ENCODE measurements around the gene BMPR1A. TPM values are rescaled to one million over a fixed set of nuclear protein-coding genes. Genes with fewer than 3 reads are reported as not detected.

Gene BMPR1A
- total RNA-seq, 2 experiments from 2014 or later = 15.9 to 19.5 TPM

- POLR2A ChIA-PET = no interaction called here
- CTCF ChIA-PET = interaction anchor here (0.6 kb wide), 1 partner anchor 153 kb away, joined by 3 read pairs; no protein-coding TSS in a partner anchor
Observed at GRCh38 chr10:86786368-86786767, 29.9 kb downstream of the BMPR1A start.

GRCh38 chr10:86790394-86790793, 34.0 kb downstream of the BMPR1A start:
- ChIA-PET POLR2A (no interaction called here), CTCF (interaction anchor here (0.7 kb wide), 1 partner anchor 19 kb away, joined by 4 read pairs; no protein-coding TSS in a partner anchor)

- CTCF ChIA-PET = interaction anchor here (0.7 kb wide), 1 partner anchor 41 kb away, joined by 3 read pairs; no protein-coding TSS in a partner anchor
- POLR2A ChIA-PET = no interaction called here
Observed at GRCh38 chr10:86792461-86793167, 36.2 kb downstream of the BMPR1A start.

- ChIA-PET CTCF (no interaction called here), POLR2A (no interaction called here)
Observed at GRCh38 chr10:86793696-86794095, 37.3 kb downstream of the BMPR1A start.

GRCh38 chr10:86795353-86795752, 38.9 kb downstream of the BMPR1A start:
- ChIA-PET POLR2A (no interaction called here), CTCF (no interaction called here)

GRCh38 chr10:86798025-86798424, 41.6 kb downstream of the BMPR1A start:
- CTCF ChIA-PET = no interaction called here
- POLR2A ChIA-PET = no interaction called here

GRCh38 chr10:86798611-86799010, 42.2 kb downstream of the BMPR1A start:
- ChIA-PET POLR2A (no interaction called here), CTCF (no interaction called here)

GRCh38 chr10:86799188-86799845, 42.9 kb downstream of the BMPR1A start:
- ChIA-PET CTCF (interaction anchor here (0.6 kb wide), 1 partner anchor 316 kb away, joined by 4 read pairs; no protein-coding TSS in a partner anchor), POLR2A (no interaction called here)

- POLR2A ChIA-PET = no interaction called here
Observed at GRCh38 chr10:86801995-86802394, 45.6 kb downstream of the BMPR1A start.

GRCh38 chr10:86802473-86803108, 46.2 kb downstream of the BMPR1A start:
- POLR2A ChIA-PET = no interaction called here

More at GRCh38 chr10:86801995-86802394, 45.6 kb downstream of the BMPR1A start:
- CTCF ChIA-PET = no interaction called here

GRCh38 chr10:86803156-86803555, 46.7 kb downstream of the BMPR1A start:
- POLR2A ChIA-PET = no interaction called here
- CTCF ChIA-PET = no interaction called here

More at GRCh38 chr10:86802473-86803108, 46.2 kb downstream of the BMPR1A start:
- CTCF ChIA-PET = no interaction called here

- CTCF ChIA-PET = no interaction called here
- POLR2A ChIA-PET = no interaction called here
Observed at GRCh38 chr10:86804805-86805204, 48.4 kb downstream of the BMPR1A start.

- POLR2A ChIA-PET = no interaction called here
- CTCF ChIA-PET = no interaction called here
Observed at GRCh38 chr10:86813101-86813500, 56.7 kb downstream of the BMPR1A start.

GRCh38 chr10:86813982-86814381, 57.6 kb downstream of the BMPR1A start:
- CTCF ChIA-PET = no interaction called here
- POLR2A ChIA-PET = no interaction called here

- ChIA-PET POLR2A (no interaction called here), CTCF (no interaction called here)
Observed at GRCh38 chr10:86815035-86815617, 58.7 kb downstream of the BMPR1A start.

GRCh38 chr10:86815640-86816039, 59.2 kb downstream of the BMPR1A start:
- ChIA-PET POLR2A (no interaction called here), CTCF (no interaction called here)

GRCh38 chr10:86817246-86817645, 60.8 kb downstream of the BMPR1A start:
- ChIA-PET POLR2A (no interaction called here), CTCF (no interaction called here)

GRCh38 chr10:86819567-86819966, 63.1 kb downstream of the BMPR1A start:
- CTCF ChIA-PET = interaction anchor here (0.7 kb wide), 1 partner anchor 117 kb away, joined by 3 read pairs; no protein-coding TSS in a partner anchor

GRCh38 chr10:86820509-86820908, 64.1 kb downstream of the BMPR1A start:
- ChIA-PET CTCF (no interaction called here), POLR2A (no interaction called here)

More at GRCh38 chr10:86819567-86819966, 63.1 kb downstream of the BMPR1A start:
- POLR2A ChIA-PET = no interaction called here

- ChIA-PET CTCF (no interaction called here), POLR2A (no interaction called here)
Observed at GRCh38 chr10:86821388-86821999, 65.1 kb downstream of the BMPR1A start.
